Measurements from ENCODE around the gene CLMN.

CLMN gene

DNA sequence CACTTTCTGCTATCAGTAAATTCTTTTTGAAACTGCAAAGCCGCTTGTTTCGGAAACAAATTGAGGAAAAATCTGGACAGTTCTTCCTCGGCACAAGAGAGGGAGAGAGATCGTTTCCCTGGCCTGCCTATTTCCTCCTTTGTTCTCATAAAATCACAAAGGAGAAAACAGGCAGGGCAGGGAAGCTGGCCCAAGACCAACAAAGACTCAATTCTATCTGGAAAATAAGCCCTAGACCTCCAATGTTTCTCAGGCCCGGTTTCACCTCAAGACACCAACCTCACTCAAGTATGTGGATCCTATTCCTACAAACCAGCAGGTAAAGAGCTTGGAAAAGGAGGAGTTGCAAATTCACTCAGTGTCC lies 181.9 kb downstream of the CLMN start:
- TF ChIP-seq EZH2 (IDR thresholded peaks at IDR 0.05), result no peak
- no peak for TF ChIP-seq FOXP2 (optimal IDR thresholded peaks at IDR 0.05; ENCODE audit: control extremely low read depth, extremely low read length, insufficient read depth)
- no peak for TF ChIP-seq POLR2AphosphoS5 (IDR thresholded peaks at IDR 0.05; ENCODE audit: borderline replicate concordance, low read depth, low read length)
- H3K27ac ChIP-seq, result 0 out of 2 replicates have a peak overlapping the region, but pooled peaks have one; percentile 17

GRCh38 chr14:95137164-95137803 lies 182.4 kb downstream of the CLMN start:
- TF ChIP-seq FOXP2 (optimal IDR thresholded peaks at IDR 0.05; ENCODE audit: control extremely low read depth, extremely low read length, insufficient read depth) (no peak), POLR2AphosphoS5 (IDR thresholded peaks at IDR 0.05; ENCODE audit: borderline replicate concordance, low read depth, low read length) (no peak), EZH2 (IDR thresholded peaks at IDR 0.05) (no peak)
- H3K36me3 ChIP-seq (ENCODE audit: insufficient read depth, low read length), result peaks cover 11% of the 10 kb centered on the region
- no peaks in the 10 kb centered on the region for H3K9me3 ChIP-seq (ENCODE audit: low read depth, low read length)
- no peak overlapping the region for H3K4me3 ChIP-seq
- H3K27ac ChIP-seq, result no peak overlapping the region
- DNase-seq (ENCODE audit: low read depth, low spot score), result no peak
- no peak overlapping the region for H3K9ac ChIP-seq (ENCODE audit: insufficient read length)

More for the DNA sequence above, 181.9 kb downstream of the CLMN start:
- DNase-seq (ENCODE audit: low read depth, low spot score), result no peak
- Histone ChIP-seq H3K36me3 (ENCODE audit: insufficient read depth, low read length) (peaks cover 6% of the 10 kb centered on the region; the same call in 1 of the 2 replicates), H3K9ac (ENCODE audit: insufficient read length) (no peak overlapping the region), H3K9me3 (ENCODE audit: low read depth, low read length) (no peaks in the 10 kb centered on the region), H3K4me3 (no peak overlapping the region)

DNA sequence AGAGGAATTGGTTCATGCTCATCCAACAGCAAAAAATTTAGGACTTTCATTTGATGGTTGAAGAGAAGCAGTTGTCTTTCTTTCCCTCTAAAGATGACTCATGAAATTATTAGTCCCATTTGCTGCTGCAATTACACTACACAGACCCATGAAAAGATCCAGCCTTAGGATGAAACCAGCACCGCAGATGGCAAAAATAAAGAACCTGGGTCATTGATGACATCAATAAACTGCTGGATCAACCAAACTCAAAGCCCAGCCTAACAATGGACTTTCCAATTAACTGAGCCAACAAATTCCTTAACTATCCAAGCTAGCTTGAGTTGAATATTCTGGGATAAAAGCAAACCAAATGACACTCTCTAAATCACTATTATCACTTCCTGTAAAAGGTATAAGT lies 183.1 kb downstream of the CLMN start:
- Histone ChIP-seq H3K9ac (ENCODE audit: insufficient read length) (no peak overlapping the region), H3K36me3 (ENCODE audit: insufficient read depth, low read length) (peaks cover 14% of the 10 kb centered on the region), H3K9me3 (ENCODE audit: low read depth, low read length) (no peaks in the 10 kb centered on the region), H3K27ac (no peak overlapping the region), H3K4me3 (no peak overlapping the region)
- no peak for DNase-seq (ENCODE audit: low read depth, low spot score)
- no peak for TF ChIP-seq FOXP2 (optimal IDR thresholded peaks at IDR 0.05; ENCODE audit: control extremely low read depth, extremely low read length, insufficient read depth)
- no peak for TF ChIP-seq POLR2AphosphoS5 (IDR thresholded peaks at IDR 0.05; ENCODE audit: borderline replicate concordance, low read depth, low read length)
- no peak for TF ChIP-seq EZH2 (IDR thresholded peaks at IDR 0.05)

DNA sequence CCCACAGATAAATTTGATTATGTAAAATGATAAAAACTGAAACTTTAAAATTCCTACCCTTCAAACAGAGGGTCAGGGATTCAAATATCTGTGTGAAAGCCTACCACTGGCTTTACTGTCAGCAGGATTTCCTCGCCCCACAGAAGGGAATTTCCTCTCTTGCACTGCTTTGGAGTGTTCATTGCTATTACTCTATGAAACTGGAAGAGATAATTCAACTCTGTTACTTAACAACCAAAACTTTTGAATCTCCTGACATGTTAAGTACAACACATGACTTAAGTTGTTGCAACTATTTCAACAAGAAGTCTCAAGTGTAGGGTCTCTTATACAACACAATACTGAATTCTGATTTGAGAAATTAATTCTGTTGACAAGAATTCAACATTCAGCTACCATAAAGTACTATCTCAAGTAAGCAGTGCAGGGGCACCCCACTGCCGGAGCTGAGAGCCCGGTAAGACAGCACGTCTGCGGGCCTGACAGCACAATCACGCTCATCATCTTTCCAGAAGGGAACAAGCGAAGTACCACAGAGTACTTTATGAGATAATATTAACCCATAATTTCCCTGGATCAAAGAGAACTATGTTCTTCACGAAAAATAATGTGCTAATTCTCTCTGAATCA lies 185.3 kb downstream of the CLMN start:
- peak overlapping the region; percentile 17 for H3K4me3 ChIP-seq
- H3K27ac ChIP-seq, result peak overlapping the region; percentile 88
- H3K9me3 ChIP-seq (ENCODE audit: low read depth, low read length), result no peaks in the 10 kb centered on the region
- peak; percentile 28 for DNase-seq (ENCODE audit: low read depth, low spot score)
- H3K36me3 ChIP-seq (ENCODE audit: insufficient read depth, low read length), result peaks cover 23% of the 10 kb centered on the region
- TF ChIP-seq FOXP2 (optimal IDR thresholded peaks at IDR 0.05; ENCODE audit: control extremely low read depth, extremely low read length, insufficient read depth), result no peak
- no peak for TF ChIP-seq POLR2AphosphoS5 (IDR thresholded peaks at IDR 0.05; ENCODE audit: borderline replicate concordance, low read depth, low read length)
- TF ChIP-seq EZH2 (IDR thresholded peaks at IDR 0.05), result no peak
- H3K9ac ChIP-seq (ENCODE audit: insufficient read length), result no peak overlapping the region

- no peak overlapping the region for H3K27ac ChIP-seq
- H3K36me3 ChIP-seq (ENCODE audit: insufficient read depth, low read length), result peaks cover 33% of the 10 kb centered on the region
- TF ChIP-seq POLR2AphosphoS5 (IDR thresholded peaks at IDR 0.05; ENCODE audit: borderline replicate concordance, low read depth, low read length), result no peak
- TF ChIP-seq EZH2 (IDR thresholded peaks at IDR 0.05), result no peak
- TF ChIP-seq FOXP2 (optimal IDR thresholded peaks at IDR 0.05; ENCODE audit: control extremely low read depth, extremely low read length, insufficient read depth), result no peak
- H3K9me3 ChIP-seq (ENCODE audit: low read depth, low read length), result no peaks in the 10 kb centered on the region
- H3K9ac ChIP-seq (ENCODE audit: insufficient read length), result no peak overlapping the region
- no peak for DNase-seq (ENCODE audit: low read depth, low spot score)
- no peak overlapping the region for H3K4me3 ChIP-seq
These were observed 186.4 kb downstream of the CLMN start for GRCh38 chr14:95133282-95133681.

GRCh38 chr14:95132760-95133159 lies 186.9 kb downstream of the CLMN start:
- Histone ChIP-seq H3K4me3 (no peak overlapping the region), H3K36me3 (ENCODE audit: insufficient read depth, low read length) (peaks cover 33% of the 10 kb centered on the region), H3K9ac (ENCODE audit: insufficient read length) (no peak overlapping the region), H3K27ac (no peak overlapping the region), H3K9me3 (ENCODE audit: low read depth, low read length) (no peaks in the 10 kb centered on the region)
- no peak for TF ChIP-seq POLR2AphosphoS5 (IDR thresholded peaks at IDR 0.05; ENCODE audit: borderline replicate concordance, low read depth, low read length)
- no peak for TF ChIP-seq EZH2 (IDR thresholded peaks at IDR 0.05)
- TF ChIP-seq FOXP2 (optimal IDR thresholded peaks at IDR 0.05; ENCODE audit: control extremely low read depth, extremely low read length, insufficient read depth), result no peak
- DNase-seq (ENCODE audit: low read depth, low spot score), result no peak
